Activated CD8-positive, alpha-beta memory T cell treated with anti-CD3 and anti-CD28 coated beads, Interleukin-2, amount 10 ng/mL, durations not matched to agents 7 days and 5 days (primary cell): ENCODE results near the gene CACNA2D3. TPM values are rescaled to one million over a fixed set of nuclear protein-coding genes. Genes with fewer than 3 reads are reported as not detected.

Experiments used
- ATAC-seq: fragments of 150-1000 bp; cut with Tn5 transposase; one replicate; pipeline ENCODE4 v1.10.0; 2021; ENCODE audit warnings: moderate library complexity
- CTCF ChIA-PET: fragments of 350-600 bp; sonication (Branson Sonifier 250); formaldehyde crosslinking; loops from one replicate; lab custom pipeline; 2021; ENCODE audit warnings: antibody characterized with exemption; lab: Charles Lee
- DNase-seq: peaks from one replicate; pipeline ENCODE4 v3.0.0-alpha.2; 2020
- H3K27ac Mint-ChIP-seq: one replicate; pipeline ENCODE4 v1.8.0; 2021; ENCODE audit warnings: mild to moderate bottlenecking, mixed read lengths
- H3K27me3 Mint-ChIP-seq: one replicate; pipeline ENCODE4 v1.8.0; 2021; ENCODE audit warnings: mixed read lengths
- H3K36me3 Mint-ChIP-seq: one replicate; pipeline ENCODE4 v1.8.0; 2021; ENCODE audit warnings: mild to moderate bottlenecking, mixed read lengths
- H3K4me1 Mint-ChIP-seq: one replicate; pipeline ENCODE4 v1.8.0; 2021; ENCODE audit warnings: mixed read lengths
- H3K4me3 Mint-ChIP-seq: one replicate; pipeline ENCODE4 v1.8.0; 2021; ENCODE audit warnings: mild to moderate bottlenecking, moderate library complexity, mixed read lengths
- H3K9me3 Mint-ChIP-seq: one replicate; pipeline ENCODE4 v1.8.0; 2022; ENCODE audit warnings: low read depth, mixed read lengths
- total RNA-seq, 2 experiments: library from RNA; stranded (reverse); gene quantifications; one replicate each; pipeline ENCODE4 v1.2.3, GENCODE V29; 2021

The CACNA2D3 gene
- total RNA-seq, 2 experiments from 2014 or later, result not detected

GRCh38 chr3:54743755-54744154, 621.4 kb downstream of the CACNA2D3 start:
- no peak overlapping the region for H3K4me3 Mint-ChIP-seq
- H3K4me1 Mint-ChIP-seq, result no peaks in the 10 kb centered on the region
- CTCF ChIA-PET, result no interaction called here
- no peak overlapping the region for H3K27ac Mint-ChIP-seq
- DNase-seq (no peak), ATAC-seq (no peak)
- H3K36me3 Mint-ChIP-seq, result no peaks in the 10 kb centered on the region
- no peaks in the 10 kb centered on the region for H3K27me3 Mint-ChIP-seq
- H3K9me3 Mint-ChIP-seq, result no peaks in the 10 kb centered on the region

DNA sequence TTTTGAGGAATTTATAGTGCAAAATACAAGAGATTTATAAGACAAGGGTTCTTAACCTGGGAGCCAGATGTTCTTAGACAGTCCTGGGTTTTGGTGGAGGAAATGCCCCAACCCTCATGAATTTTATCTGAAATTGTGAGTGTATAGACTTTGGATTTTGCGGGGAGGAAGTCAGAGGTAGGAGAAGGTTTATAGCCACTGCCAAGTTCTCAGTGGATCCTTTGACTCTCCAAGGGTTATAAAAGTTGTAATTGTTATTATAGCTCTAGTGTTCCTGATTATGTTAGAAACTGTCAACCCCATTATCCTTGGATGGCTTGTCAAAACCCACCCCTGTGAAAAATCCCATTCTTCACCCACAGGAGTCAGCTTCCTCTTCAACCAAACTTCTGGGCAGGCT, 621.9 kb downstream of the CACNA2D3 start:
- CTCF ChIA-PET, result no interaction called here
- H3K4me3 Mint-ChIP-seq, result no peak overlapping the region
- ATAC-seq (no peak), DNase-seq (no peak)
- no peaks in the 10 kb centered on the region for H3K36me3 Mint-ChIP-seq
- H3K27me3 Mint-ChIP-seq, result no peaks in the 10 kb centered on the region
- H3K4me1 Mint-ChIP-seq, result no peaks in the 10 kb centered on the region
- no peak overlapping the region for H3K27ac Mint-ChIP-seq
- no peaks in the 10 kb centered on the region for H3K9me3 Mint-ChIP-seq

GRCh38 chr3:54745843-54746242, 623.5 kb downstream of the CACNA2D3 start:
- H3K4me1 Mint-ChIP-seq, result no peaks in the 10 kb centered on the region
- H3K27me3 Mint-ChIP-seq, result no peaks in the 10 kb centered on the region
- no peaks in the 10 kb centered on the region for H3K36me3 Mint-ChIP-seq
- H3K4me3 Mint-ChIP-seq, result no peak overlapping the region
- no peak for ATAC-seq
- H3K27ac Mint-ChIP-seq, result no peak overlapping the region
- H3K9me3 Mint-ChIP-seq, result no peaks in the 10 kb centered on the region
- CTCF ChIA-PET, result no interaction called here
- no peak for DNase-seq

GRCh38 chr3:54746722-54747121, 624.4 kb downstream of the CACNA2D3 start:
- no peak overlapping the region for H3K4me3 Mint-ChIP-seq
- no peaks in the 10 kb centered on the region for H3K36me3 Mint-ChIP-seq
- ATAC-seq (no peak), DNase-seq (no peak)
- no peak overlapping the region for H3K27ac Mint-ChIP-seq
- H3K9me3 Mint-ChIP-seq, result no peaks in the 10 kb centered on the region
- H3K27me3 Mint-ChIP-seq, result no peaks in the 10 kb centered on the region
- no peaks in the 10 kb centered on the region for H3K4me1 Mint-ChIP-seq
- CTCF ChIA-PET, result no interaction called here

DNA sequence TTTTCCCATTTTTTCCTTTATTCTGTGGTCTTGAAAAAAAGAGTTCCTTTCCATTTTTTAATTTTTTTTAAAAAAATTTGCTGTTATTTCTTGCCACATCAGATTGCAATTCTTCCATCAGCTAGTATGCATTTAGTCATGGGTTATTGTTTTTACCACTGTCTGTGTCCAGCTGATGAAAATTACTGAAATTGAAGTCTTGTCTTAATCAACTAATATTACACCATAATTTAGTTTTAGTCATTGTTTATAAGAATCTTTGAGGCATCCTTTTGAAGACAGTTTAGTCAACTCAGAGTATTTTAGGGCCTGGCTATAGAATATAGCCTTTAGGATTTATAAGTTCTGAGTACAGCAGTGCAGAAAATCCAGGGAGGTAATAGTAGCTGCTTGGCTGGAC, 633.4 kb downstream of the CACNA2D3 start:
- H3K4me3 Mint-ChIP-seq, result no peak overlapping the region
- no peaks in the 10 kb centered on the region for H3K4me1 Mint-ChIP-seq
- H3K27me3 Mint-ChIP-seq, result no peaks in the 10 kb centered on the region
- no peak for DNase-seq
- CTCF ChIA-PET, result no interaction called here
- peaks cover 2% of the 10 kb centered on the region for H3K9me3 Mint-ChIP-seq
- H3K36me3 Mint-ChIP-seq, result no peaks in the 10 kb centered on the region
- no peak for ATAC-seq
- H3K27ac Mint-ChIP-seq, result no peak overlapping the region

DNA sequence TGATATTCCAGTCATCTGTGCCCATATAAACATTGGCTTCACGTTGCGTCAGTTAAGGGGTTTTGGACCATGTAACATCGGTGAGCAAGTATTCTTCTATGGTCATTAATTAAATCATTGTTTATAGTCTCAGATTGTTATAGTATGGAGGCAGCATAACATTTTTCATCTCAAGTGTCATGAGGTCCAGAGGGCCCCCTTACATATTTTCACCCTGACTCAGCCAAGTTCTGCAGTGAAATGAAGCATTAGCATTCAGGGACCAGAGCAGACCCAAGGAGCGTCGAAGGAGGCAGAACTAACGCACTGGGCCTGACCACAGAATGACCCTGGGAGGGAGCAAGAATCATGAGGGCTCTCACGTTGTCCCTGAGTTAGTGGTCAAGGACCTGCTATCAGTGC, 634.0 kb downstream of the CACNA2D3 start:
- H3K4me1 Mint-ChIP-seq, result no peaks in the 10 kb centered on the region
- H3K27me3 Mint-ChIP-seq, result no peaks in the 10 kb centered on the region
- no peak for ATAC-seq
- peaks cover 2% of the 10 kb centered on the region for H3K9me3 Mint-ChIP-seq
- no peak for DNase-seq
- CTCF ChIA-PET, result no interaction called here
- no peaks in the 10 kb centered on the region for H3K36me3 Mint-ChIP-seq
- no peak overlapping the region for H3K27ac Mint-ChIP-seq
- H3K4me3 Mint-ChIP-seq, result no peak overlapping the region

GRCh38 chr3:54758461-54758860, 636.1 kb downstream of the CACNA2D3 start:
- H3K36me3 Mint-ChIP-seq, result no peaks in the 10 kb centered on the region
- no peaks in the 10 kb centered on the region for H3K4me1 Mint-ChIP-seq
- CTCF ChIA-PET, result no interaction called here

GRCh38 chr3:54759166-54759565, 636.8 kb downstream of the CACNA2D3 start:
- Mint-ChIP-seq H3K36me3 (no peaks in the 10 kb centered on the region), H3K27ac (no peak overlapping the region), H3K4me1 (no peaks in the 10 kb centered on the region), H3K9me3 (no peaks in the 10 kb centered on the region), H3K4me3 (no peak overlapping the region), H3K27me3 (no peaks in the 10 kb centered on the region)
- DNase-seq (no peak), ATAC-seq (no peak)
- CTCF ChIA-PET, result no interaction called here

More at GRCh38 chr3:54758461-54758860, 636.1 kb downstream of the CACNA2D3 start:
- ATAC-seq (no peak), DNase-seq (no peak)
- Mint-ChIP-seq H3K27me3 (no peaks in the 10 kb centered on the region), H3K4me3 (no peak overlapping the region), H3K27ac (no peak overlapping the region), H3K9me3 (no peaks in the 10 kb centered on the region)

- ATAC-seq, result no peak
- CTCF ChIA-PET, result no interaction called here
- no peaks in the 10 kb centered on the region for H3K27me3 Mint-ChIP-seq
- H3K27ac Mint-ChIP-seq, result no peak overlapping the region
- H3K36me3 Mint-ChIP-seq, result no peaks in the 10 kb centered on the region
- H3K9me3 Mint-ChIP-seq, result no peaks in the 10 kb centered on the region
- DNase-seq, result no peak
- H3K4me1 Mint-ChIP-seq, result no peaks in the 10 kb centered on the region
- H3K4me3 Mint-ChIP-seq, result no peak overlapping the region
Observed at GRCh38 chr3:54760201-54760600, 637.8 kb downstream of the CACNA2D3 start.

DNA sequence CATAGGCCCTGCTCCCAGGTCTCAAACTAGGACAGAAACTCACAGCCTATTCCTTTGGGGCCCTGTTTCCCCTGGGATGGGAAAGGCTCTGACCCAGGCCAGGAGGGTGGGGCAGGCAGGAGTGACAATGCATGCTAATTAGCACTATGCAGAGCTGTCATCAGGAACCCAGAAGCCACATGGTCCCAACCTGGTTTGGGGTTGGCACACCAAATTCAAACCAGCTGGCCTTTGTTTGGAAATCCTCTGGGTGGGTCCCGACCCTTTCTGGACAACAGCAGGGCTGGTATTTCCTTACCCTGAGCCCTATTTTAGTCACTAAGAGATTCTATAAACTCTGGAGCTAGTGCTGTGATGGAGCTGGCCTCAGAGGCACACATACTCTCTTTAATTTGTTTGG, 639.3 kb downstream of the CACNA2D3 start:
- DNase-seq, result no peak
- H3K27ac Mint-ChIP-seq, result no peak overlapping the region
- H3K4me3 Mint-ChIP-seq, result no peak overlapping the region
- H3K27me3 Mint-ChIP-seq, result no peaks in the 10 kb centered on the region
- H3K36me3 Mint-ChIP-seq, result no peaks in the 10 kb centered on the region
- no peaks in the 10 kb centered on the region for H3K4me1 Mint-ChIP-seq
- CTCF ChIA-PET, result no interaction called here
- ATAC-seq, result no peak
- H3K9me3 Mint-ChIP-seq, result no peaks in the 10 kb centered on the region

DNA sequence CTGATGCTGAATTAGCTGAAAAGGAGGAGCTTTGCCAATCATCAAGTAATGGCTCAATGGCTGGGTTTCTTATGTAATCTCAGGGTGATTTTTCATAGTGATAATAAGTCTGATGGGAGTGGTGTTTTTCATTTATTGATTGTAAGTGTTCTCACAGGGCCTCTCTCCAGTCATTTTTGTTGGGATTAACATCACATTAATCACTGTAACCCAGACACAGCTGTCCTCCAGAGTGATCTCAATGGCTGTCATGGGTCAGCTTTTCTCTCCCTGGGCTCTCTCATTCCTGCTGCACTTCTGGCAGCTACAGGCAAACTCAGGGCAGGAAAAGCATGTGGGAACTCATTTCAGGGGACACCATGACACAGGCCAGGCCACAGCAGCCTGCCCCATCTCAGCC, 642.6 kb downstream of the CACNA2D3 start:
- no peak overlapping the region for H3K27ac Mint-ChIP-seq
- H3K4me3 Mint-ChIP-seq, result no peak overlapping the region
- H3K27me3 Mint-ChIP-seq, result no peaks in the 10 kb centered on the region
- H3K9me3 Mint-ChIP-seq, result no peaks in the 10 kb centered on the region
- CTCF ChIA-PET, result no interaction called here
- no peaks in the 10 kb centered on the region for H3K4me1 Mint-ChIP-seq
- no peak for ATAC-seq
- DNase-seq, result no peak
- no peaks in the 10 kb centered on the region for H3K36me3 Mint-ChIP-seq

DNA sequence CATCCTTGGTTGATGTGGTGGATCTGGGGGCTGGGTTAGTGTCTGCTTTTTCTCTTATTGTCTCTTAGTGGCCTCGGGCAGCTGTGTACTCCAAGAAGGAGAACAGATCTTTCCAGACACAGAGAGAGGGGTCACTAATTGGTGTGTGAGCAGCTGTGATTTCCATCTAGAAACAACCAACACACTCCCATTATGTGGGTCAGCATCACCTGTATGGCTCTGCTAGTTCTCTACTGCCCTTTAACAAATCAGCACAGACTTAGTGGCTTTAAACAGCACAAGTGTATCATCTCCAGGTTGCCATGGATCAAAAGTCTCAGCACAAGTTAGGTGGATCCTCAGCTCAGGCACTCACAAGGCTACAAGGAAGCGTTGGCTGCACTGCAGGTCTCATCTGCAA, 648.7 kb downstream of the CACNA2D3 start:
- ATAC-seq (no peak), DNase-seq (no peak)
- Mint-ChIP-seq H3K36me3 (no peaks in the 10 kb centered on the region), H3K27ac (no peak overlapping the region), H3K4me1 (no peaks in the 10 kb centered on the region), H3K4me3 (no peak overlapping the region), H3K27me3 (no peaks in the 10 kb centered on the region), H3K9me3 (no peaks in the 10 kb centered on the region)
- CTCF ChIA-PET, result no interaction called here

GRCh38 chr3:54772051-54772450, 649.7 kb downstream of the CACNA2D3 start:
- ATAC-seq (no peak), DNase-seq (no peak)
- Mint-ChIP-seq H3K9me3 (no peaks in the 10 kb centered on the region), H3K4me3 (no peak overlapping the region), H3K27ac (no peak overlapping the region), H3K36me3 (no peaks in the 10 kb centered on the region), H3K27me3 (no peaks in the 10 kb centered on the region), H3K4me1 (no peaks in the 10 kb centered on the region)
- CTCF ChIA-PET, result interaction anchor here (0.6 kb wide), 1 partner anchor 987 kb away, joined by 3 read pairs; no protein-coding TSS in a partner anchor

- H3K27ac Mint-ChIP-seq, result no peak overlapping the region
- no peaks in the 10 kb centered on the region for H3K9me3 Mint-ChIP-seq
- CTCF ChIA-PET, result no interaction called here
- no peak for DNase-seq
- no peak overlapping the region for H3K4me3 Mint-ChIP-seq
- no peaks in the 10 kb centered on the region for H3K36me3 Mint-ChIP-seq
- no peaks in the 10 kb centered on the region for H3K4me1 Mint-ChIP-seq
- no peak for ATAC-seq
- no peaks in the 10 kb centered on the region for H3K27me3 Mint-ChIP-seq
Observed at GRCh38 chr3:54772746-54773145, 650.4 kb downstream of the CACNA2D3 start.

GRCh38 chr3:54773271-54773670, 650.9 kb downstream of the CACNA2D3 start:
- no peak for DNase-seq
- Mint-ChIP-seq H3K27ac (no peak overlapping the region), H3K4me3 (no peak overlapping the region), H3K27me3 (no peaks in the 10 kb centered on the region), H3K9me3 (no peaks in the 10 kb centered on the region), H3K4me1 (no peaks in the 10 kb centered on the region), H3K36me3 (no peaks in the 10 kb centered on the region)
- ATAC-seq, result no peak
- CTCF ChIA-PET, result no interaction called here
